GM21825 (cell line): Measurements from ENCODE around the gene EXT2.

Experiments used
- ATAC-seq: cut with Tn5 transposase; IDR thresholded peaks from one replicate; pipeline ENCODE4 v1.9.1; 2021; ENCODE audit warnings: mild to moderate bottlenecking, moderate library complexity; ENCODE audit not compliant: unreplicated experiment

EXT2 gene

GRCh38 chr11:44235765-44236201, 140.3 kb downstream of the EXT2 start:
- no peak for ATAC-seq

GRCh38 chr11:44236296-44236695, 140.8 kb downstream of the EXT2 start:
- ATAC-seq: no peak

- no peak for ATAC-seq
Measured at GRCh38 chr11:44237156-44237555, 141.7 kb downstream of the EXT2 start.

- no peak for ATAC-seq
Measured at GRCh38 chr11:44241851-44242250, 146.4 kb downstream of the EXT2 start.

- ATAC-seq: no peak
Measured at GRCh38 chr11:44243086-44243485, 147.6 kb downstream of the EXT2 start.

GRCh38 chr11:44243595-44244343, 148.3 kb downstream of the EXT2 start:
- ATAC-seq: no peak

GRCh38 chr11:44244639-44245310, 149.3 kb downstream of the EXT2 start:
- ATAC-seq: no peak

GRCh38 chr11:44246726-44247125, 151.2 kb downstream of the EXT2 start:
- ATAC-seq: no peak

GRCh38 chr11:44247508-44247907, 152.0 kb downstream of the EXT2 start:
- no peak for ATAC-seq

GRCh38 chr11:44248109-44248508, 152.6 kb downstream of the EXT2 start:
- no peak for ATAC-seq

- ATAC-seq: no peak
Measured at GRCh38 chr11:44250421-44250820, 154.9 kb downstream of the EXT2 start.

- no peak for ATAC-seq
Measured at GRCh38 chr11:44252999-44253602, 157.6 kb downstream of the EXT2 start.

- no peak for ATAC-seq
Measured at GRCh38 chr11:44255406-44256071, 160.1 kb downstream of the EXT2 start.

- no peak for ATAC-seq
Measured at GRCh38 chr11:44256673-44257291, 161.3 kb downstream of the EXT2 start.

GRCh38 chr11:44257338-44258189, 162.1 kb downstream of the EXT2 start:
- ATAC-seq: no peak

- no peak for ATAC-seq
Measured at GRCh38 chr11:44258190-44258489, 162.7 kb downstream of the EXT2 start.

- no peak for ATAC-seq
Measured at GRCh38 chr11:44258839-44259420, 163.5 kb downstream of the EXT2 start.

GRCh38 chr11:44260081-44260480, 164.6 kb downstream of the EXT2 start:
- no peak for ATAC-seq

- no peak for ATAC-seq
Measured at GRCh38 chr11:44261800-44262591, 166.5 kb downstream of the EXT2 start.
